SU-DHL-6 (cell line): ENCODE results near the gene DYSF.

Source experiments
- H2AFZ ChIP-seq: fragments of 200-600 bp; sonication (generic); 2 replicates; pipeline ENCODE4 v1.6.1; 2014; ENCODE audit warnings: low read depth, mild to moderate bottlenecking, moderate library complexity, mixed read lengths, antibody characterized with exemption, low read length; ENCODE audit not compliant: severe bottlenecking
- H3F3A ChIP-seq: fragments of 200-600 bp; shearing (Covaris generic); 2 replicates; pipeline ENCODE4 v1.6.0; 2016; ENCODE audit warnings: antibody characterized with exemption, mild to moderate bottlenecking; ENCODE audit not compliant: insufficient read depth
- H3K27ac ChIP-seq: fragments of 200-600 bp; sonication (generic); 2 replicates; pipeline ENCODE4 v1.5.1; 2016; ENCODE audit warnings: low read depth, mild to moderate bottlenecking, low read length, moderate library complexity, mixed read lengths
- H3K27me3 ChIP-seq: fragments of 200-600 bp; sonication (generic), shearing (Covaris generic); 2 replicates; pipeline ENCODE4 v1.6.0; 2014; ENCODE audit warnings: mild to moderate bottlenecking, low read length
- H3K36me3 ChIP-seq: fragments of 200-600 bp; sonication (generic); 2 replicates; pipeline ENCODE4 v1.6.1; 2014; ENCODE audit warnings: mild to moderate bottlenecking, low read length, mixed read lengths
- H3K4me2 ChIP-seq: fragments of 300-600, 200-600 bp; shearing (Covaris generic), sonication (generic); 2 replicates; pipeline ENCODE4 v1.6.0; 2014; ENCODE audit warnings: low read length, low read depth, mild to moderate bottlenecking; ENCODE audit not compliant: poor library complexity, severe bottlenecking
- H3K4me3 ChIP-seq: fragments of 200-600 bp; sonication (generic); 2 replicates; pipeline ENCODE4 v1.5.1; 2014; ENCODE audit warnings: antibody characterized with exemption, low read length, mild to moderate bottlenecking, mixed read lengths; ENCODE audit not compliant: insufficient read depth, poor library complexity, severe bottlenecking
- H3K79me2 ChIP-seq: fragments of 200-600 bp; sonication (generic); 2 replicates; pipeline ENCODE4 v1.6.1; 2014; ENCODE audit warnings: mild to moderate bottlenecking, low read length, moderate library complexity; ENCODE audit not compliant: insufficient read depth
- H3K9ac ChIP-seq: fragments of 200-600 bp; sonication (generic); 2 replicates; pipeline ENCODE4 v1.7.0; 2014; ENCODE audit warnings: mild to moderate bottlenecking, low read length
- H3K9me2 ChIP-seq: fragments of 200-600 bp; sonication (generic); replicated peaks from 2 replicates; pipeline ENCODE4 v1.6.1; 2014; ENCODE audit warnings: low read length; ENCODE audit not compliant: insufficient read depth
- H3K9me3 ChIP-seq: fragments of 200-600 bp; sonication (generic); 2 replicates; pipeline ENCODE4 v1.6.1; 2014; ENCODE audit warnings: low read length, mixed read lengths; ENCODE audit not compliant: insufficient read depth
- H4K20me1 ChIP-seq: fragments of 200-600 bp; sonication (generic); 2 replicates; pipeline ENCODE4 v1.6.1; 2014; ENCODE audit warnings: low read depth, mild to moderate bottlenecking, antibody characterized with exemption, low read length, moderate library complexity, mixed read lengths
- CTCF ChIP-seq: fragments of 200-600 bp; sonication (generic); IDR thresholded peaks from one replicate; pipeline ENCODE4 v1.5.1; 2017; ENCODE audit warnings: antibody characterized with exemption, mild to moderate bottlenecking, low read length, moderate library complexity; ENCODE audit not compliant: insufficient read depth, poor library complexity, severe bottlenecking
- EZH2phosphoT487 ChIP-seq: fragments of 200-600 bp; sonication (generic), shearing (Covaris generic); conservative IDR thresholded peaks from 2 replicates; pipeline ENCODE4 v1.6.1; 2018; ENCODE audit warnings: mild to moderate bottlenecking, antibody characterized with exemption, low read length, moderate library complexity, mixed read lengths

DYSF gene

GRCh38 chr2:71601136-71602114 lies 148.1 kb downstream of the DYSF start:
- TF ChIP-seq EZH2phosphoT487, result no peak
- Histone ChIP-seq H3K9me2 (no peaks in the 10 kb centered on the region), H3F3A (no peaks in the 10 kb centered on the region), H3K79me2 (no peaks in the 10 kb centered on the region), H3K9me3 (no peaks in the 10 kb centered on the region), H3K4me3 (no peak overlapping the region), H4K20me1 (no peaks in the 10 kb centered on the region), H2AFZ (no peak overlapping the region), H3K27me3 (no peaks in the 10 kb centered on the region), H3K36me3 (no peaks in the 10 kb centered on the region), H3K9ac (no peak overlapping the region), H3K27ac (no peak overlapping the region), H3K4me2 (no peak overlapping the region)

GRCh38 chr2:71602115-71602495 lies 148.7 kb downstream of the DYSF start:
- TF ChIP-seq CTCF, result no peak
- TF ChIP-seq EZH2phosphoT487, result no peak
- H3K36me3 ChIP-seq, result no peaks in the 10 kb centered on the region
- H3K4me3 ChIP-seq, result no peak overlapping the region
- no peak overlapping the region for H2AFZ ChIP-seq
- no peak overlapping the region for H3K4me2 ChIP-seq
- H3K27ac ChIP-seq, result no peak overlapping the region
- H3K79me2 ChIP-seq, result no peaks in the 10 kb centered on the region
- H3K27me3 ChIP-seq, result no peaks in the 10 kb centered on the region
- no peaks in the 10 kb centered on the region for H3K9me2 ChIP-seq
- no peaks in the 10 kb centered on the region for H3K9me3 ChIP-seq
- H3F3A ChIP-seq, result no peaks in the 10 kb centered on the region
- no peak overlapping the region for H3K9ac ChIP-seq
- H4K20me1 ChIP-seq, result no peaks in the 10 kb centered on the region

- Histone ChIP-seq H3K36me3 (no peaks in the 10 kb centered on the region), H3K4me2 (no peak overlapping the region), H2AFZ (no peak overlapping the region), H3K79me2 (no peaks in the 10 kb centered on the region), H3K9me2 (no peaks in the 10 kb centered on the region), H4K20me1 (no peaks in the 10 kb centered on the region), H3K9me3 (no peaks in the 10 kb centered on the region), H3K27ac (no peak overlapping the region), H3K9ac (no peak overlapping the region), H3K4me3 (no peak overlapping the region), H3K27me3 (no peaks in the 10 kb centered on the region), H3F3A (no peaks in the 10 kb centered on the region)
- TF ChIP-seq EZH2phosphoT487, result no peak
- TF ChIP-seq CTCF, result no peak
These were observed 149.2 kb downstream of the DYSF start for GRCh38 chr2:71602581-71602980.

GRCh38 chr2:71603311-71603811 lies 150.0 kb downstream of the DYSF start:
- Histone ChIP-seq H3K9ac (no peak overlapping the region), H3K9me3 (no peaks in the 10 kb centered on the region), H4K20me1 (no peaks in the 10 kb centered on the region), H3K4me3 (no peak overlapping the region), H3K4me2 (no peak overlapping the region), H3F3A (no peaks in the 10 kb centered on the region), H3K27ac (no peak overlapping the region), H3K79me2 (no peaks in the 10 kb centered on the region), H3K27me3 (no peaks in the 10 kb centered on the region), H3K9me2 (no peaks in the 10 kb centered on the region), H2AFZ (no peak overlapping the region), H3K36me3 (no peaks in the 10 kb centered on the region)
- TF ChIP-seq EZH2phosphoT487 (no peak), CTCF (no peak)
